ENCODE data around the gene F12.

F12 gene

GRCh38 chr5:177389241-177390169 is 19.9 kb downstream of the F12 start:
- Histone ChIP-seq H3K9me3 (ENCODE audit: low read length) (no peaks in the 10 kb centered on the region), H3K36me3 (ENCODE audit: insufficient read depth, low read length) (no peaks in the 10 kb centered on the region), H3K4me1 (ENCODE audit: insufficient read depth, low read length) (peaks cover 5% of the 10 kb centered on the region), H2AFZ (ENCODE audit: low read depth, low read length) (no peak overlapping the region), H3K27me3 (ENCODE audit: insufficient read depth, low read length) (peaks cover 31% of the 10 kb centered on the region), H3K4me3 (ENCODE audit: low read length) (no peak overlapping the region)

GRCh38 chr5:177388521-177389052 is 20.8 kb downstream of the F12 start:
- no peak overlapping the region for H2AFZ ChIP-seq (ENCODE audit: low read depth, low read length)
- H3K4me3 ChIP-seq (ENCODE audit: low read length), result no peak overlapping the region
- no peaks in the 10 kb centered on the region for H3K9me3 ChIP-seq (ENCODE audit: low read length)
- H3K27me3 ChIP-seq (ENCODE audit: insufficient read depth, low read length), result peaks cover 33% of the 10 kb centered on the region
- peaks cover 5% of the 10 kb centered on the region for H3K4me1 ChIP-seq (ENCODE audit: insufficient read depth, low read length)
- no peaks in the 10 kb centered on the region for H3K36me3 ChIP-seq (ENCODE audit: insufficient read depth, low read length)

- Histone ChIP-seq H3K9me3 (ENCODE audit: low read length) (no peaks in the 10 kb centered on the region), H3K4me3 (ENCODE audit: low read length) (no peak overlapping the region), H3K27me3 (ENCODE audit: insufficient read depth, low read length) (peaks cover 41% of the 10 kb centered on the region), H2AFZ (ENCODE audit: low read depth, low read length) (no peak overlapping the region), H3K4me1 (ENCODE audit: insufficient read depth, low read length) (peaks cover 5% of the 10 kb centered on the region), H3K36me3 (ENCODE audit: insufficient read depth, low read length) (no peaks in the 10 kb centered on the region)
These were observed 22.0 kb downstream of the F12 start for GRCh38 chr5:177387405-177387804.

GRCh38 chr5:177386542-177386941 is 22.8 kb downstream of the F12 start:
- Histone ChIP-seq H3K36me3 (ENCODE audit: insufficient read depth, low read length) (no peaks in the 10 kb centered on the region), H3K9me3 (ENCODE audit: low read length) (no peaks in the 10 kb centered on the region), H2AFZ (ENCODE audit: low read depth, low read length) (no peak overlapping the region), H3K27me3 (ENCODE audit: insufficient read depth, low read length) (peaks cover 42% of the 10 kb centered on the region), H3K4me1 (ENCODE audit: insufficient read depth, low read length) (peaks cover 5% of the 10 kb centered on the region), H3K4me3 (ENCODE audit: low read length) (no peak overlapping the region)

GRCh38 chr5:177385720-177386119 is 23.6 kb downstream of the F12 start:
- Histone ChIP-seq H3K4me1 (ENCODE audit: insufficient read depth, low read length) (peaks cover 4% of the 10 kb centered on the region), H3K27me3 (ENCODE audit: insufficient read depth, low read length) (peaks cover 42% of the 10 kb centered on the region), H3K9me3 (ENCODE audit: low read length) (no peaks in the 10 kb centered on the region), H3K36me3 (ENCODE audit: insufficient read depth, low read length) (no peaks in the 10 kb centered on the region), H3K4me3 (ENCODE audit: low read length) (no peak overlapping the region), H2AFZ (ENCODE audit: low read depth, low read length) (no peak overlapping the region)

GRCh38 chr5:177384134-177384533 is 25.2 kb downstream of the F12 start, which contains the start of gene SLC34A1:
Gene SLC34A1 (plus strand): TSS chr5:177384434. CDS start chr5:177385742, 1,308 bp downstream.
- H2AFZ ChIP-seq (ENCODE audit: low read depth, low read length), result no peak within 1 kb of the TSS
- H3K9me3 ChIP-seq (ENCODE audit: low read length), result no peaks in the 10 kb centered on the region
- H3K36me3 ChIP-seq (ENCODE audit: insufficient read depth, low read length), result no peaks in the 10 kb centered on the region
- no peaks in the 10 kb centered on the region for H3K4me1 ChIP-seq (ENCODE audit: insufficient read depth, low read length)
- no peak within 1 kb of the TSS for H3K4me3 ChIP-seq (ENCODE audit: low read length)
- peaks cover 42% of the 10 kb centered on the region for H3K27me3 ChIP-seq (ENCODE audit: insufficient read depth, low read length)

- Histone ChIP-seq H3K36me3 (ENCODE audit: insufficient read depth, low read length) (no peaks in the 10 kb centered on the region), H3K4me3 (ENCODE audit: low read length) (no peak overlapping the region), H2AFZ (ENCODE audit: low read depth, low read length) (no peak overlapping the region), H3K4me1 (ENCODE audit: insufficient read depth, low read length) (no peaks in the 10 kb centered on the region), H3K9me3 (ENCODE audit: low read length) (no peaks in the 10 kb centered on the region), H3K27me3 (ENCODE audit: insufficient read depth, low read length) (peaks cover 34% of the 10 kb centered on the region)
These were observed 26.2 kb downstream of the F12 start for GRCh38 chr5:177383181-177383580.

- Histone ChIP-seq H3K36me3 (ENCODE audit: insufficient read depth, low read length) (no peaks in the 10 kb centered on the region), H3K9me3 (ENCODE audit: low read length) (no peaks in the 10 kb centered on the region), H3K4me3 (ENCODE audit: low read length) (no peak overlapping the region), H2AFZ (ENCODE audit: low read depth, low read length) (no peak overlapping the region), H3K4me1 (ENCODE audit: insufficient read depth, low read length) (no peaks in the 10 kb centered on the region), H3K27me3 (ENCODE audit: insufficient read depth, low read length) (peaks cover 33% of the 10 kb centered on the region)
These were observed 26.8 kb downstream of the F12 start for GRCh38 chr5:177382423-177383029.

GRCh38 chr5:177380805-177381126 is 28.6 kb downstream of the F12 start:
- Histone ChIP-seq H3K9me3 (ENCODE audit: low read length) (no peaks in the 10 kb centered on the region), H3K4me3 (ENCODE audit: low read length) (no peak overlapping the region), H3K4me1 (ENCODE audit: insufficient read depth, low read length) (no peaks in the 10 kb centered on the region), H3K36me3 (ENCODE audit: insufficient read depth, low read length) (no peaks in the 10 kb centered on the region), H3K27me3 (ENCODE audit: insufficient read depth, low read length) (peaks cover 24% of the 10 kb centered on the region), H2AFZ (ENCODE audit: low read depth, low read length) (no peak overlapping the region)

- Histone ChIP-seq H3K27me3 (ENCODE audit: insufficient read depth, low read length) (peaks cover 18% of the 10 kb centered on the region), H3K4me1 (ENCODE audit: insufficient read depth, low read length) (no peaks in the 10 kb centered on the region), H2AFZ (ENCODE audit: low read depth, low read length) (no peak overlapping the region), H3K36me3 (ENCODE audit: insufficient read depth, low read length) (no peaks in the 10 kb centered on the region), H3K4me3 (ENCODE audit: low read length) (no peak overlapping the region), H3K9me3 (ENCODE audit: low read length) (no peaks in the 10 kb centered on the region)
These were observed 30.2 kb downstream of the F12 start for GRCh38 chr5:177378884-177379883.

- Histone ChIP-seq H3K36me3 (ENCODE audit: insufficient read depth, low read length) (no peaks in the 10 kb centered on the region), H3K9me3 (ENCODE audit: low read length) (no peaks in the 10 kb centered on the region), H3K4me1 (ENCODE audit: insufficient read depth, low read length) (no peaks in the 10 kb centered on the region), H2AFZ (ENCODE audit: low read depth, low read length) (no peak overlapping the region), H3K27me3 (ENCODE audit: insufficient read depth, low read length) (peaks cover 7% of the 10 kb centered on the region), H3K4me3 (ENCODE audit: low read length) (no peak overlapping the region)
These were observed 31.2 kb downstream of the F12 start for GRCh38 chr5:177377851-177378776.

GRCh38 chr5:177376107-177376506 is 33.3 kb downstream of the F12 start:
- Histone ChIP-seq H3K4me3 (ENCODE audit: low read length) (no peak overlapping the region), H3K9me3 (ENCODE audit: low read length) (no peaks in the 10 kb centered on the region), H3K4me1 (ENCODE audit: insufficient read depth, low read length) (peaks cover 4% of the 10 kb centered on the region), H3K27me3 (ENCODE audit: insufficient read depth, low read length) (no peaks in the 10 kb centered on the region), H3K36me3 (ENCODE audit: insufficient read depth, low read length) (no peaks in the 10 kb centered on the region), H2AFZ (ENCODE audit: low read depth, low read length) (no peak overlapping the region)

Measured in neuron (in vitro differentiated cells).